ENCODE data around the gene ACOT9.
A peak's percentile ranks its signal among the peaks of the same experiment; 100 is the strongest.
"Not testable (repeated sequence)": the region's sequence is repeated elsewhere in the genome, so short reads cannot be mapped to it uniquely, and the experiment has no call there.

Gene ACOT9

DNA sequence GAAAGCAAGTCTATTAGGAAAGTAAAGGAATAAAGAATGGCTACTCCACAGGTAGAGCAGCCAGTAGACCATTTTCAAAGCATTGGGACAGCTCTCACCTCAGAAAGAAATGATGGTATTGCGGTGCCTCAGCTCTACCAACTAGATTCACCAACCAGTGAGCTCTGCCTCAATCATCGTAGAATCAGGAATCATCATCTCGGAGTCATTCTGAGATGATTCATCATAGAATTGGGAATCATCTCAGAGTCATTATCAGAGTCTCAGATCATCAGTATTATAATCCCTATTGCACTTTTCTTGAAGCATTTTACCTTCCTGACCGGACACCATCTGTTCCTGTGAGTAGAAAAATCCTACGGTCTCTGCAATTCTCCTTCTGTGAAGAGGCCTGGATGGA lies 22.4 kb upstream of the ACOT9 start:
- DNase-seq = no peak

DNA sequence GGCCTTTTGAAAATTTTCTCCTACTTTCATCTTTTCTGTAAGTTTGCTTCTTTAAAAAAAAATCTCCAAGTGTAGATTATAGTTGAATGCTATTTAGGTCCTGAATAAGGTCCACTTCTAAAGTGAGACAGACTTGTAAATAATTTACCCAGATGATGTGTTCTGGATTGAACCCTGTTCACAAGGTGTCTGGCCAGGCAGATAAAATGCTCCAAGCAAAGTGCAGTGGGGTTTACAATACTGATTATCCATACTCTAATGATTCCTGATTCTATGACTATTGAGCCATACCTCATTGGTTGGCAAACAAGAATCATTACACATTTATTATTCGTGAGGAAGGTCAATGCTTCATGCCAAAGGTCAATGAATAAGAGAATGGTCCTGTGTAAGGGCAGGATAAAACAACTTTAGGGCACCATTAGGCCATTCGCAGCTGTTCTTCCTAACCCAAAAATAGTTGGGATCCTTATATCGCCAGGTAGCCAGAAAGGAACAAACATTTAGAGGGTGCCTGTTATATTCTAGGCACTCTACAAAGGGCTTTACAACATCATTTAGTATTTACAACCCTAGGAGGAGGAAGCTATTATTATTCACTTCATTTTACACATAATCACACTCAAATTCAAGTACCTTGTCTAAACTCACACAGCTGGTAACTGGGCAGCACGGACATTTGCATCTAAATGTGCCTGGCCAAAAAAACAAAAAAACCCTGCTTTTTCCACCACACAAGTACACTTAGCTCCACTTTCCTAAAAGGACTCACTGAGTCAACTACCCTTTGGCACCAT lies 21.3 kb upstream of the ACOT9 start:
- DNase-seq = no peak

DNA sequence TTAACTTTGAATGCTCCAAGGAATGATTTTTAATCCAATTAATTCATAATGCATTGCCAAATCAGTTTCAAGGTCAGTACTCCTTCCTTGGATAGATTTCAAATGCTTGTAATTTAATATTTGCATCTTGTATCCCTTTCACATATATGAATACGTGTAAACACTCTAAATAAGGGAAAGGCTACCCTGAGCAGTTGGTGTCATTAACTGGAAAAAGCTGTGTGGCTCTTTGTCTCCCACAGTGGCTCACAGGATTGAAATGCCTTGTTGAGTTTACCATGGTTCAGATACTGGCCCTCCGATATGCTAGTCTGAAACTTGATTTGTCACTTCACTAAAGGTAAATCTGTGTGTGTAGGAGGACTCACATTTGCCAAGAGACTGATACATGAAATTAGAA lies 16.7 kb upstream of the ACOT9 start:
- no peak for DNase-seq

GRCh38 chrX:23756165-23756564 lies 13.1 kb upstream of the ACOT9 start:
- DNase-seq = peak in 1 of 2 experiments; percentile 54

DNA sequence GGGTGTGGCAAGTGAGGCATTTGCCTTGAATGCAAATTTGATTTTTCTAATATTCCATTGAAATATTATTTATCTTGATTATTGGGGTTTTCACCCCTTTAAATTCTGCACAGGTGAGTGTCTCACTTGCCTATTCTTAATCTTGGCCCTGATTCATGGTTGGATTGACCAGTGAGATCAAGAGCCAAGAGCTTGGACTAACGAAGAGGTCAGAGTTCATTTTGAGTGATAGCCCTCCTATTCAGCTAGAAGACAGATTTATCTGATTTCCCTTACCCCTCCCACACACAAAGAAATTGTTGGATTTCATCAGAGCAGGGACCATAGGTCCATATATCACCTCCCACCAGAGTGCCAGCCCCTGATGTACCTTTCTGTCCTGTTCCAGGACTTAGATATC lies 11.6 kb upstream of the ACOT9 start:
- no peak for DNase-seq

GRCh38 chrX:23752740-23753415 lies 9.8 kb upstream of the ACOT9 start:
- DNase-seq = no peak

GRCh38 chrX:23749576-23749975 lies 6.5 kb upstream of the ACOT9 start:
- DNase-seq = no peak

- no peak for DNase-seq
Measured at GRCh38 chrX:23749129-23749528, 6.1 kb upstream of the ACOT9 start.

DNA sequence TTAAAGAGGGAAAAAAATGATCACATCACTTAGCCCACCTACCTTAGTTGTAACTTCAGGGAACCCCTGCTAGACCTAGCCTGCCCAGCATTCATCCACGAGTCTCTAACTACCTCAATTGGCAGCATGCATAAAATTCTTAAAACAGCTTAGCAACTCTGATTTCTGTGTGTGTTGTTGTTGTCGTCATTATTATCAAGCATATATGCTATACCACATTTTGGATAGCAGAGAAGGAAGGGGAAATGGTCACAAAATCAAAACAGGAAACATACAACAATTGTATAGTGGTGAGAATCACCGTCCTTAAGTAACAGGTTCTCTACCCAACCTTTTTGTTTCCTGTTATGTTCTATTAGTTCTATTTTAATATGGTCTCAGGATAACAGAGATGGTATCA lies 2.7 kb upstream of the ACOT9 start:
- DNase-seq = no peak

DNA sequence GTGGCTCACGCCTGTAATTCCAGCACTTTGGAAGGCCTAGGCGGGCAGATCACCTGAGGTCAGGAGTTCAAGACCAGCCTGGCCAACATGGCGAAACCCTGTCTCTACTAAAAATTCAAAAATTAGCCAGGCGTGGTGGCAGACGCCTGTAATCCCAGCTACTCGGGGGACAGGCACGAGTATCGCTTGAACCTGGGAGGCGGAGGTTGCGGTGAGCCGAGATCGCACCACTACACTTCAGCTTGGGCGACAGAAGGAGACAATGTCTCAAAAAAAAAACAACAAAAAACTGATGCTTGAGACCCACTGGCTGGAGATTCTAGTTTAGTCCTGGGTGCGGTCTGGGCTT lies 521 bp upstream of the ACOT9 start:
- DNase-seq = not testable (repeated sequence)

DNA sequence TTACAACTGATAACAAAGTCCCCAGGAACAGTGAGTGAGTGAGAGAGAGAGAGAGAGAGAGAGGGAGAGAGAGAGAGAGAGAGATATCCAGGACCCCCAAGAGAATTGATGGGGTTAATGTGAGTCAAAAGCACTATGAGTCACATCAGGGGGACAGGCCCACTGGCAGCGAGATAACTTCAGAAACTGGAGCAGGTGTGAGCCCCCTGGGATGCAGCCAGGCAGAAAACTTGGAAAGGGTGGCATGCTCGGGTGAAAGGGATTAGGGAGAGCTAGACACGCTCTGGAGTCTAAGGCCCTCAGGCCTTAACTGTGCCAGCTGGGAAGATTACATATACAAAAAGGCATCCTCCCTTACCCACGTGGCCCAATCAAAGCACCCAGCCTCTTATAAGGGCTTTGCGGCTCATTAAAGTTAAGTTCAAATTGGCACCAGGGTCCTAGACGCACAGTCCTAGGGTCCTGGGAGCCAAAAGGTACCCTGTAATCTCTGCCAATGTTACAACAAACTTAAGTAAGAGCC lies 841 bp downstream of the ACOT9 start:
- peak in 1 of 2 experiments; percentile 9 for DNase-seq

GRCh38 chrX:23737413-23737812 lies 5.7 kb downstream of the ACOT9 start:
- no peak for DNase-seq

GRCh38 chrX:23736030-23736429 lies 7.0 kb downstream of the ACOT9 start:
- no peak for DNase-seq

DNA sequence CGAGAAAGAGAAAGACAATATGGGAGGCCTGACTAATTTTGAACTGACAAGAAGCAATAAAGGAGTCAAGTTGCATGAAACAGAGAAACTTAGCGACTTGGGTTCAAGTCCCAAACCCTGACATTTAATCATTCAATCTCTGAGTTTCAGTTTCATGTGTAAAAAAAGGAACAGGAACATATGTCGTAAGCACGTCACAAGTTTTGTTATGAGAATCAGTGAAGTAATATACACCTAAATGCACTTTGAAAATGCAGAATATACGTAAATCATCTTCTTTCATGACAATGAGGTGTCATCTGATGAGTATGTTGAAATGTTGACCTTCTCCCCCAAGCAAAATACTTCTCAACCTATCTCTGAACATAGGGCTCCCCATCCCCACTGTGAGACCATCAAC lies 10.4 kb downstream of the ACOT9 start:
- no peak for DNase-seq

DNA sequence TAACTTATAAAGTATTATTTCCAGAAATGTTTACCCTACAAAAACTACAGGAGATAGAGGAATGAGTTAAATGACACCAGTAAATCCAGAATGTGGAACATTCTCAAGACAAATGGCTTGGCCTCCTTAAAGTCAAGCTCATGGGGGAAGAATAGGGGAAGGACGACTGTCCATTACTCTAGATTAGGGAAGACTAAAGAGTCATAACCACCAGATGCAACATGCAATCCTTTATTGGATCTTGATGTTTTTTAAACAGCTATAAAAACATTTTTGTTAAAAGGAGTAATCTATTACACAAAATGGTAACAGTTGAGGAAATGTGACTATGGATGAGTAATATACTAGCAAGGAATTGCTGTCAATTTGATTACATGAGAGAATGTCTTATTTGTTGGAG lies 11.1 kb downstream of the ACOT9 start:
- no peak for DNase-seq

GRCh38 chrX:23729214-23729613 lies 13.9 kb downstream of the ACOT9 start:
- DNase-seq = no peak

GRCh38 chrX:23727206-23727605 lies 15.9 kb downstream of the ACOT9 start:
- DNase-seq = no peak

- no peak for DNase-seq
Measured at GRCh38 chrX:23726191-23726590, 16.9 kb downstream of the ACOT9 start.

GRCh38 chrX:23720117-23720677 lies 22.9 kb downstream of the ACOT9 start:
- no peak for DNase-seq

GRCh38 chrX:23705235-23705634 lies 37.8 kb downstream of the ACOT9 start:
- no peak for DNase-seq

- no peak for DNase-seq
Measured at GRCh38 chrX:23704673-23705206, 38.3 kb downstream of the ACOT9 start.

DNA sequence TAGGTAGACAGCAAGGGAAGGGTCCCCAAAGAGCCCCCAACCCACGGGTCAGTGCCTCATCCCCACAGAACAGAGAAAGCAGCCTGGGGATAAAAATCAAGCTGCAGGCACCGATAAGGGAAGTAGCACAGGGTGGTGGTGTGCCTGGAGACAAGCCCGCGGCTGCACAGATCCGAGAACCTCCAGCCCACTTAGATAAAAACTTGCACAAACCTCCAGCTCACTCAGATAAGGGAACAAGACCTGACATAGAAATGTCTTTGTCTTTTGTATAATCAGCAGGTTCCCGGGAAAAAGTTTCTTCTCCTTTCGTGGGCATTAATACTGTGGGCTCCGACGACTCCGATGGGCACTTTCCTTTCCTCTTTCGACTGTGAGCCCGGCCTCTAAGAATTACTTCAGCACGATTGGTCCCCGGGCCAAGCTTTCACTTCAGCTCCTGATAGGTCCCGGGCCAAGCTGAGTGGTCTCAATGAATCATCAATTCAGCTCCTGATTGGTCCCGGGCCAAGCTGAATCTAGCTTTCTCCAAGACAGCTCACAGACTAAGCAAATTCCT lies 43.4 kb downstream of the ACOT9 start:
- no peak for DNase-seq

DNA sequence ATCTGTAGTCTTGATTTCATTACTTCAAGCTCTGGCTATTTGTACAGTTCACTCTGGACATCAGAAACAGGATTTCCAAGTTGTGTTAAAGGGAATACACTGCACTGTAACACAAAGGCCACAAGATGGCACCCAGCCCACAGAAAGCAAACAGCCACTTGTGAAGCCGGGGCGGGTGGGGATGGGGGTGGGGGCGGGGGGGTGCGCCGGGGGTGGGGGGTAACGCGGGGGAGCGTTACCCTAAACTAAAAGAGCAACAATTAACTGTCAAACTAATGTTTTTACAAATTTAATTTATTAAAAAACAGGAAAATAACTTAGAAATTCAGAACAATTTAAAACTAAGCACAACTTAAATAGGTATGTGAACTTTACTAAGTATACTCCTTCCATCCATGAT lies 48.5 kb downstream of the ACOT9 start:
- peak; percentile 5 to 60 for DNase-seq

- DNase-seq = no peak
Measured at GRCh38 chrX:23692166-23692565, 50.9 kb downstream of the ACOT9 start.
